ENCODE results near the gene TSPAN9. TPM values are rescaled to one million over a fixed set of nuclear protein-coding genes. Genes with fewer than 3 reads are reported as not detected.

TSPAN9 gene
- total and polyA plus RNA-seq, 4 experiments from 2014 or later: 0.67 to 0.84 TPM; not detected in 2

DNA sequence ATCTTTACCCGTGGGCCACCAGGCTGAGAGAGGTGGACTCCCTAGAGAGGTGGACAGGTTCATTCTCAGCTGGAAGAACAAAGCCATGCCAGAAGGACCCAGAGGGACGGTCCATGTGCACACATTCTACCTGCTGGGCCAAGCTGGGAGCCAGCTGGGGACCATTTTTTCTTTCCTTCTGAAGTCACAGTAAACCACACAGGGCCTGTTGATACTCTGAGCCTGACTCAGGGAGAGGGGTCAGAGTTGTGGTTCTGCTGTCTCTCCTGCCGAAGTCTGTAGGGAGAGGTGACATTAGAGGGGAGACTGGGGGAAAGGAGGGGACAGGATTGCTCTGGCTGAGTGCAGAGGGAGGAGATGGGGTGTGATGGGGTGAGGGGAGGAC is 148.6 kb downstream of the TSPAN9 start:
- Mint-ChIP-seq H3K27me3 (peaks cover 7% of the 10 kb centered on the region in 2 donors), H3K9me3 (peaks cover 0 to 9% (median 0%) of the 10 kb centered on the region in 8 donors), H3K4me1 (no peaks in the 10 kb centered on the region), H3K4me3 (no peak overlapping the region), H3K27ac (no peak overlapping the region), H3K36me3 (no peaks in the 10 kb centered on the region)
- DNase-seq: no peak
- intact Hi-C loops (cut with micrococcal nuclease): no loop called here
- no peaks in the 10 kb centered on the region for H3K27me3 ChIP-seq (ENCODE audit: insufficient read depth, low read length)
- POLR2A ChIA-PET (ENCODE audit: partially characterized antibody): no interaction called here
- H3K27ac ChIP-seq (ENCODE audit: low read depth, low read length): no peak overlapping the region
- H3K4me1 ChIP-seq (ENCODE audit: insufficient read depth, low read length): no peaks in the 10 kb centered on the region
- CTCF ChIA-PET (ENCODE audit: partially characterized antibody): no interaction called here
- H3K4me3 ChIP-seq (ENCODE audit: low read length in 2 of 2): no peak overlapping the region
- H3K36me3 ChIP-seq (ENCODE audit: insufficient read depth, low read length): no peaks in the 10 kb centered on the region
- H3K9me3 ChIP-seq (ENCODE audit: control insufficient read depth in 1 of 2, low read length in 2 of 2): no peaks in the 10 kb centered on the region

DNA sequence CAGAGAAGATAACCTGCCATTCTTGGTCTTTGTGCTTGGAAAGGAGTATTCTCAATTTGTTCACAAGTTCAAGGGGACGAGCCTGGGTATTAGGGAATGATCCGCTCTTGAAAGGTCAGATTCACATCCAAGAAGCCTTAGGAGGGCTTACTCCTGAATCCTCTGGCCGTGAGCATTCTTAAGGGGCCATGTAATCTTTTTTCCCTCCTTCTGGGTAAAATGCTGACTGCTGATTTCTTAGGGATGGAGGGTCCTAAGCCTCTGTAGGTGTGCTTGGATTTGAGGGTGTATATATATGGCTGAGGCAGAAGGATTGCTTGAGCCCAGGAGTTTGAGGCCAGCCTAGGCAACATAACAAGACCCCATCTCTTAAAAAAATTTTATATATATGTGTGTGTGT is 149.1 kb downstream of the TSPAN9 start:
- H3K4me1 Mint-ChIP-seq: no peaks in the 10 kb centered on the region
- H3K36me3 Mint-ChIP-seq: no peaks in the 10 kb centered on the region
- Histone ChIP-seq H3K36me3 (ENCODE audit: insufficient read depth, low read length) (no peaks in the 10 kb centered on the region), H3K27me3 (ENCODE audit: insufficient read depth, low read length) (no peaks in the 10 kb centered on the region), H3K4me3 (ENCODE audit: low read length in 2 of 2) (no peak overlapping the region), H3K4me1 (ENCODE audit: insufficient read depth, low read length) (no peaks in the 10 kb centered on the region), H3K27ac (ENCODE audit: low read depth, low read length) (no peak overlapping the region), H3K9me3 (ENCODE audit: control insufficient read depth in 1 of 2, low read length in 2 of 2) (no peaks in the 10 kb centered on the region)
- no peak for DNase-seq
- no peak overlapping the region for H3K4me3 Mint-ChIP-seq
- intact Hi-C loops (cut with micrococcal nuclease): no loop called here
- CTCF ChIA-PET (ENCODE audit: partially characterized antibody): no interaction called here
- no peak overlapping the region for H3K27ac Mint-ChIP-seq
- peaks cover 7% of the 10 kb centered on the region in 2 donors for H3K27me3 Mint-ChIP-seq
- peaks cover 0 to 9% (median 0%) of the 10 kb centered on the region in 8 donors for H3K9me3 Mint-ChIP-seq
- POLR2A ChIA-PET (ENCODE audit: partially characterized antibody): no interaction called here

DNA sequence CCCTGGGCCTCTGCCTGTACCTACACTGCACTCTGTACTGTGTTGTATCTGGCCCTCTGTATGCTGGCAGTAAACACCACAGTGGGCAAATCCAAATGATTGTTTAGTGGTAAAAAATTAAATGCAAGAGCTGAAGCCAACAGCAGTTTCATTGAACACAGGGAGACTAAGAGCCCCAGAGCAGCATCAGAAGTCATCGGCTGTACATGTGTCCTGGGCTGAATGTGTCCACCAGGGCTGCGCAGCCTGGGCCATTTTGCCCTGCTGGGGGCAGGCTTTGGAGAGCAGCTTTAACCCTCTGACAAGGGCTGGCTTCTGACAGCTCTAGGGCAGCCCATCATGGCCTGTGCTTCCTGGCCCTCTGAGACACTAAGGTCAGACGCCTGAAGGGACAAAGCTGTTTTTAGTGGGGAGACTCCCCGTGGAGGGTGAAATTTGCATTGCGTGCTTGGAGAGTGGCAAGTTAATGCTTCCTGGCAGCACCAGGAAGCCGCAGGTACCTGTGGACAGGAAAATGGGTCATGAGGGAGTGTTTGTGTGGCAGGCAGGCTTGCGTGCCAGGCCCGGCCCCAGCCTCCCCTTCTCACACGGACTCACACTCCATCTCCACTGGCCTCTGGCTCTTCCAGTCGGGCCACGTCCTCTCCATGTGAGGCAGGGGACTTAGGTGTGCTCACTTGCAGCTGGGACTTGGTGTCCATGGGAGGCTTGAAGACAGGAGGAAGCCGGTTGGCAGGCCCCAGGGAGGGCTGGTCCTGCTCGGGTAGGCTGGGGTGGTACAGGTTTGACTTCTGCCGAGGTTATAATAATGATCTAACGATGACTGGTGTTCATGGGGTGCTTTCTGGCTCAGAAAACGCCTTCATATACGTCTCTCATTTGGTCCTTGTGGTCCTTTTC is 150.1 kb downstream of the TSPAN9 start:
- Histone ChIP-seq H3K9me3 (ENCODE audit: control insufficient read depth in 1 of 2, low read length in 2 of 2) (no peaks in the 10 kb centered on the region), H3K36me3 (ENCODE audit: insufficient read depth, low read length) (no peaks in the 10 kb centered on the region), H3K27me3 (ENCODE audit: insufficient read depth, low read length) (no peaks in the 10 kb centered on the region), H3K27ac (ENCODE audit: low read depth, low read length) (no peak overlapping the region), H3K4me1 (ENCODE audit: insufficient read depth, low read length) (no peaks in the 10 kb centered on the region), H3K4me3 (ENCODE audit: low read length in 2 of 2) (no peak overlapping the region)
- intact Hi-C loops (cut with micrococcal nuclease): no loop called here
- no peak overlapping the region for H3K27ac Mint-ChIP-seq
- H3K4me3 Mint-ChIP-seq: no peak overlapping the region
- H3K9me3 Mint-ChIP-seq: peaks cover 0 to 9% (median 0%) of the 10 kb centered on the region in 8 donors
- ChIA-PET POLR2A (ENCODE audit: partially characterized antibody) (no interaction called here), CTCF (ENCODE audit: partially characterized antibody) (interaction anchor here (1.3 kb wide), 1 partner anchor 48 kb away, joined by 4 read pairs; no protein-coding TSS in a partner anchor)
- no peaks in the 10 kb centered on the region for H3K36me3 Mint-ChIP-seq
- no peak for DNase-seq
- H3K4me1 Mint-ChIP-seq: no peaks in the 10 kb centered on the region
- H3K27me3 Mint-ChIP-seq: peaks cover 7 to 11% of the 10 kb centered on the region in 2 donors

DNA sequence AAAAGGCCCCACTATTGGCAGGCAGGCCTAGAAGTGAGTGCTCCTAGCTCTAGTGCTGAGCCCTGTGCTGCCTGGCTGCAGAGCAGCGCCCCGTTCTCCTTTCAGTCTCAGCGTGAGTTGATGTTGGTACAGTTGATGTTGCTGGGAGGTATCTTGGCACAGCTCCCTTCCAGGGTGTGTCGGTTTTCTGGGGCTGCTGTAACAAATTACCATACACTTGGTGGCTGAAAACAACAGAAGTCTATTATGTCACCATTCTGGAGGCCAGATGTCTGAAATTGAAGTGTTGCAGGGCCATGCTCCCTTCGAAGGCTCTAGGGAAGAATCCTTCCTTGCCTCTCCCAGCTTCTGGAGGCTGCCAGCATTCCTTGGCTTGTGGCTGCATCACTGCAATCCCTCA is 151.4 kb downstream of the TSPAN9 start:
- CTCF ChIA-PET (ENCODE audit: partially characterized antibody): interaction anchor here (1.3 kb wide), 1 partner anchor 47 kb away, joined by 4 read pairs; no protein-coding TSS in a partner anchor
- H3K4me1 Mint-ChIP-seq: no peaks in the 10 kb centered on the region
- Histone ChIP-seq H3K36me3 (ENCODE audit: insufficient read depth, low read length) (no peaks in the 10 kb centered on the region), H3K4me1 (ENCODE audit: insufficient read depth, low read length) (no peaks in the 10 kb centered on the region), H3K9me3 (ENCODE audit: control insufficient read depth in 1 of 2, low read length in 2 of 2) (no peaks in the 10 kb centered on the region), H3K4me3 (ENCODE audit: low read length in 2 of 2) (no peak overlapping the region), H3K27ac (ENCODE audit: low read depth, low read length) (no peak overlapping the region), H3K27me3 (ENCODE audit: insufficient read depth, low read length) (no peaks in the 10 kb centered on the region)
- H3K9me3 Mint-ChIP-seq: peaks cover 0 to 9% (median 0%) of the 10 kb centered on the region in 8 donors
- H3K4me3 Mint-ChIP-seq: no peak overlapping the region
- no peak overlapping the region for H3K27ac Mint-ChIP-seq
- intact Hi-C loops (cut with micrococcal nuclease): no loop called here
- no peak for DNase-seq
- POLR2A ChIA-PET (ENCODE audit: partially characterized antibody): no interaction called here
- peaks cover 8 to 13% of the 10 kb centered on the region in 2 donors for H3K27me3 Mint-ChIP-seq
- no peaks in the 10 kb centered on the region for H3K36me3 Mint-ChIP-seq

DNA sequence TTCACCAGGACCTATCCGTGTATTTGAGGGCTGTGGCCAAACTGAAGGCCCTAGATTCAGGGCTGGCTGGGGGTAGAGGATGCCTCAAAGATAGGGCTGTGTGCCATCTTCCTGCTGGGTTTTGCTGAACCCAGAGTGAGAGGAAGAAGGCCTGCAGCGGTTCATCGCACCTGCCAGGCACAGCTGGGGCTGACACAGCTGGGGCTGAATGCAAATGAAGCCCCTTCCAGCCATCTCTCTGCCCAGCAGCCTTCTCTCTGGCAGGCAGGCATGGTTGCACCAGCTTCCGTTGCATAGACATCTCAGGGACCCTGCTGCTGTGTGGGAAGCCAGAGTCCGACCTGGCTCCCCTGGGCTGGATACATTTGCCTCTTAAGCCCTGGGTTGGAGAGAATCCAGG is 152.4 kb downstream of the TSPAN9 start:
- H3K9me3 ChIP-seq (ENCODE audit: control insufficient read depth in 1 of 2, low read length in 2 of 2): no peaks in the 10 kb centered on the region
- no peaks in the 10 kb centered on the region for H3K27me3 ChIP-seq (ENCODE audit: insufficient read depth, low read length)
- Mint-ChIP-seq H3K27ac (no peak overlapping the region), H3K9me3 (peaks cover 0 to 9% (median 0%) of the 10 kb centered on the region in 8 donors), H3K4me3 (no peak overlapping the region), H3K27me3 (peaks cover 10 to 13% of the 10 kb centered on the region in 2 donors), H3K4me1 (no peaks in the 10 kb centered on the region), H3K36me3 (no peaks in the 10 kb centered on the region)
- intact Hi-C loops (cut with micrococcal nuclease): no loop called here
- H3K36me3 ChIP-seq (ENCODE audit: insufficient read depth, low read length): no peaks in the 10 kb centered on the region
- ChIA-PET CTCF (ENCODE audit: partially characterized antibody) (no interaction called here), POLR2A (ENCODE audit: partially characterized antibody) (no interaction called here)
- H3K4me1 ChIP-seq (ENCODE audit: insufficient read depth, low read length): no peaks in the 10 kb centered on the region
- no peak overlapping the region for H3K4me3 ChIP-seq (ENCODE audit: low read length in 2 of 2)
- DNase-seq: no peak
- no peak overlapping the region for H3K27ac ChIP-seq (ENCODE audit: low read depth, low read length)

DNA sequence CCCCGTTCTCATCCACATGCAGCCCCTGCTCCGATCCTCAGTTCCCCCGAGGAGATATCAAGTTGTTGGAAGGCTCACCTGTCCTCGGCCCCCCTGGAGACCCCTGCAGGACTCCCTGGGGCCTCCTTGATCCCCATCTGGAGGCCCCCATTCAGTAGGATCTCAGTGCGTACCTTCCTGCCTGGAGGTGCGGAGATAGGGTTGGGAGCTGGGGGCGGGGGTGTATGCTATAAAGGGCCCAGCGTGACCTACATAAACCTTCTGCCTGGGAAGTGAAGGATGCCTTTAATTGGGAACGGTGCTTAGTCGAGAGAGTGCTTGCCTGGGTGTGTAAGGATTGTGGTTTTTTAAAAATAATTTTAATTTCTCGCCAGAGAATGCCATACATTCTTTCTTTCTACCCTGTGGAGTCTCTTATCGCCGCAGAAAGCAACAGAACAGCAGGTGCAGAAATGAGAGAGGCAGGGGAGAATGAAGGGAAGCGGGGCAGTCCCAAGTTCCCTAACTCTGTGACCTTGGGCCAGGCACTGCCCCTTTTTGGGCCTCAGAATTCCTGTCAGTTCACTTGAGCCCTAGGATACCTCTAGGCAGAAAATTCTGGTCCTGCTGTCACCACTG is 153.7 kb downstream of the TSPAN9 start:
- Histone ChIP-seq H3K27me3 (ENCODE audit: insufficient read depth, low read length) (no peaks in the 10 kb centered on the region), H3K36me3 (ENCODE audit: insufficient read depth, low read length) (no peaks in the 10 kb centered on the region), H3K27ac (ENCODE audit: low read depth, low read length) (no peak overlapping the region), H3K4me1 (ENCODE audit: insufficient read depth, low read length) (no peaks in the 10 kb centered on the region), H3K4me3 (ENCODE audit: low read length in 2 of 2) (no peak overlapping the region), H3K9me3 (ENCODE audit: control insufficient read depth in 1 of 2, low read length in 2 of 2) (no peaks in the 10 kb centered on the region)
- H3K27me3 Mint-ChIP-seq: peaks cover 7 to 13% of the 10 kb centered on the region in 2 donors
- no peaks in the 10 kb centered on the region for H3K4me1 Mint-ChIP-seq
- H3K36me3 Mint-ChIP-seq: no peaks in the 10 kb centered on the region
- DNase-seq: no peak
- CTCF ChIA-PET (ENCODE audit: partially characterized antibody): no interaction called here
- H3K27ac Mint-ChIP-seq: no peak overlapping the region
- H3K4me3 Mint-ChIP-seq: no peak overlapping the region
- intact Hi-C loops (cut with micrococcal nuclease): no loop called here
- H3K9me3 Mint-ChIP-seq: peaks cover 0 to 9% (median 0%) of the 10 kb centered on the region in 8 donors
- POLR2A ChIA-PET (ENCODE audit: partially characterized antibody): no interaction called here

DNA sequence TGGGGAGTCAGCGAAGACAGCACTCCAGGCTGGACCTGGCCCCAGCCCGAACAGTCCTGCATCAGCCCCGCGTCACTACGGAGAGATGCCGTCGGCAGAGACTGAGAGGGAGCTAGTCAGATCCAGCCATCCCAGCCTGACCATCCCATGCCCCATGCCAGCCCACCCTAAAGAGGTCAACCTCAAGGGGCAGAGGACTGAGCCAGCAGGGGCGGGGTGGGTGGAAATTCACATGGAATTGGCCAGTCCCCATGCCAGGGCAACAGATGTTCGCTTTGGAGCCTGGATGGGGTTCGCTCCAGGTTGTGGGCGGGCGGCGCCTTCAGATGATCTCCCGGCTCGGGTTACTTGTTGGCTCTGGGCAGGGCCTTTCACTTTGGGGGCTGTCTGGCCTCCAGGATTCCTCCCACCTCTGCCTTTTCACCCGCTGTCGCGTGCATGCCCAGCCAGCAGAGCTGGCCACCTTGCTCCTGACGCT is 154.3 kb downstream of the TSPAN9 start:
- no peak for DNase-seq
- no peaks in the 10 kb centered on the region for H3K36me3 ChIP-seq (ENCODE audit: insufficient read depth, low read length)
- H3K4me3 ChIP-seq (ENCODE audit: low read length in 2 of 2): no peak overlapping the region
- intact Hi-C loops (cut with micrococcal nuclease): no loop called here
- POLR2A ChIA-PET (ENCODE audit: partially characterized antibody): no interaction called here
- H3K4me1 ChIP-seq (ENCODE audit: insufficient read depth, low read length): no peaks in the 10 kb centered on the region
- Mint-ChIP-seq H3K9me3 (peaks cover 0 to 9% (median 0%) of the 10 kb centered on the region in 8 donors), H3K27me3 (peaks cover 7 to 13% of the 10 kb centered on the region in 2 donors), H3K4me1 (no peaks in the 10 kb centered on the region), H3K4me3 (no peak overlapping the region), H3K36me3 (no peaks in the 10 kb centered on the region), H3K27ac (no peak overlapping the region)
- H3K27ac ChIP-seq (ENCODE audit: low read depth, low read length): no peak overlapping the region
- CTCF ChIA-PET (ENCODE audit: partially characterized antibody): no interaction called here
- H3K27me3 ChIP-seq (ENCODE audit: insufficient read depth, low read length): no peaks in the 10 kb centered on the region
- H3K9me3 ChIP-seq (ENCODE audit: control insufficient read depth in 1 of 2, low read length in 2 of 2): no peaks in the 10 kb centered on the region
